Suprapubic skin (tissue), 4 donors: ENCODE data around the gene MFAP2. TPM values are rescaled to one million over a fixed set of nuclear protein-coding genes. Genes with fewer than 3 reads are reported as not detected.
"Not testable (repeated sequence)": the region's sequence is repeated elsewhere in the genome, so short reads cannot be mapped to it uniquely, and the experiment has no call there.

Experiments used
- DNase-seq, 2 donors: peaks; one replicate each; pipeline ENCODE4 v3.0.0-alpha.2; 2019; ENCODE audit warnings: low spot score in 2 of 2
- H3K27ac ChIP-seq: fragments of 200-600 bp; sonication (generic); one replicate; pipeline ENCODE4 v1.5.1; 2019
- H3K27me3 ChIP-seq: fragments of 200-600 bp; sonication (generic); one replicate; pipeline ENCODE4 v1.5.1; 2019
- H3K36me3 ChIP-seq: fragments of 200-600 bp; sonication (generic); one replicate; pipeline ENCODE4 v1.5.1; 2019
- H3K4me1 ChIP-seq: fragments of 200-600 bp; sonication (generic); one replicate; pipeline ENCODE4 v1.5.1; 2019
- H3K4me3 ChIP-seq: fragments of 200-600 bp; sonication (generic); one replicate; pipeline ENCODE4 v1.5.1; 2019; ENCODE audit warnings: mild to moderate bottlenecking
- H3K9me3 ChIP-seq: fragments of 200-600 bp; sonication (generic); one replicate; pipeline ENCODE4 v1.5.1; 2019
- CTCF ChIP-seq, 2 donors: fragments of 200-600 bp in 1 of 2; fragments of 450-650 bp in 1 of 2; sonication (generic) in 1 of 2; IDR thresholded peaks; one replicate each; pipeline ENCODE4 v1.5.1; 2016 to 2019; ENCODE audit warnings: antibody characterized with exemption in 2 of 2, mild to moderate bottlenecking in 1 of 2, moderate library complexity in 1 of 2
- EP300 ChIP-seq: sonication (generic); formaldehyde crosslinking; IDR thresholded peaks from one replicate; pipeline ENCODE4 v1.6.1; 2017; ENCODE audit warnings: antibody characterized with exemption
- POLR2A ChIP-seq, 2 donors: fragments of 450-650 bp; IDR thresholded peaks; one replicate each; pipeline ENCODE4 v1.6.1; 2017; ENCODE audit warnings: antibody characterized with exemption in 2 of 2, mild to moderate bottlenecking in 2 of 2, moderate library complexity in 2 of 2
- POLR2AphosphoS5 ChIP-seq, 3 donors: sonication (generic); formaldehyde crosslinking; IDR thresholded peaks; one replicate each; pipeline ENCODE4 v1.6.1; 2017; ENCODE audit warnings: antibody characterized with exemption in 3 of 3
- WGBS: methylation state at CpG from one replicate; pipeline ENCODE4 v1.1.5; 2018; 5-methylcytosine and 5-hydroxymethylcytosine counted together
- total RNA-seq, 4 donors: library from RNA; depleted of rRNA; stranded (reverse); fragments of >200 nt; gene quantifications; one replicate each; pipeline ENCODE4 v1.1.0, GENCODE V29; 2016

MFAP2 gene
- total RNA-seq, 4 donors from 2014 or later: 5.6 to 8.3 (median 7.1) TPM

- H3K9me3 ChIP-seq: no peaks in the 10 kb centered on the region
- H3K4me1 ChIP-seq: peaks cover 12% of the 10 kb centered on the region
- 92% methylated on average over 19 of the region's 19 CpGs for WGBS
- no peak overlapping the region for H3K4me3 ChIP-seq
- no peaks in the 10 kb centered on the region for H3K27me3 ChIP-seq
- TF ChIP-seq POLR2AphosphoS5 (IDR thresholded peaks at IDR 0.05) (no peak), POLR2A (IDR thresholded peaks at IDR 0.05) (no peak), CTCF (IDR thresholded peaks at IDR 0.05) (no peak), EP300 (no peak)
- DNase-seq: no peak
- H3K36me3 ChIP-seq: peaks cover 43% of the 10 kb centered on the region
- H3K27ac ChIP-seq: no peak overlapping the region
Measured at GRCh38 chr1:16946646-16947045, 33.8 kb downstream of the MFAP2 start.

- H3K4me1 ChIP-seq: peaks cover 12% of the 10 kb centered on the region
- DNase-seq, H3K27ac ChIP-seq, H3K27me3 ChIP-seq, H3K4me3 ChIP-seq, H3K9me3 ChIP-seq: not testable (repeated sequence)
- peaks cover 46% of the 10 kb centered on the region for H3K36me3 ChIP-seq
- 94% methylated on average over 13 of the region's 13 CpGs for WGBS
Measured at GRCh38 chr1:16946185-16946584, 34.2 kb downstream of the MFAP2 start.

GRCh38 chr1:16945512-16945911 lies 34.9 kb downstream of the MFAP2 start:
- H3K27ac ChIP-seq, H3K9me3 ChIP-seq, DNase-seq, H3K4me3 ChIP-seq, H3K27me3 ChIP-seq: not testable (repeated sequence)
- Histone ChIP-seq H3K36me3 (peaks cover 52% of the 10 kb centered on the region), H3K4me1 (peaks cover 12% of the 10 kb centered on the region)
- 80% methylated on average over 2 of the region's 9 CpGs for WGBS

- 83% methylated on average over 16 of the region's 19 CpGs for WGBS
- H3K4me3 ChIP-seq: no peak overlapping the region
- H3K27ac ChIP-seq: no peak overlapping the region
- DNase-seq: no peak
- H3K27me3 ChIP-seq: no peaks in the 10 kb centered on the region
- no peaks in the 10 kb centered on the region for H3K9me3 ChIP-seq
- peaks cover 12% of the 10 kb centered on the region for H3K4me1 ChIP-seq
- TF ChIP-seq POLR2A (IDR thresholded peaks at IDR 0.05) (no peak), EP300 (no peak), POLR2AphosphoS5 (IDR thresholded peaks at IDR 0.05) (no peak), CTCF (IDR thresholded peaks at IDR 0.05) (no peak)
- peaks cover 65% of the 10 kb centered on the region for H3K36me3 ChIP-seq
Measured at GRCh38 chr1:16944038-16944437, 36.4 kb downstream of the MFAP2 start.

- H3K9me3 ChIP-seq, H3K4me1 ChIP-seq, H3K27ac ChIP-seq, H3K27me3 ChIP-seq, H3K4me3 ChIP-seq, DNase-seq: not testable (repeated sequence)
- peaks cover 71% of the 10 kb centered on the region for H3K36me3 ChIP-seq
- 94% methylated on average over 32 of the region's 32 CpGs for WGBS
Measured at GRCh38 chr1:16939386-16940180, 40.8 kb downstream of the MFAP2 start.

- no peak for DNase-seq
- Histone ChIP-seq H3K36me3 (peaks cover 71% of the 10 kb centered on the region), H3K4me3 (no peak overlapping the region), H3K9me3 (no peaks in the 10 kb centered on the region), H3K4me1 (no peaks in the 10 kb centered on the region), H3K27me3 (no peaks in the 10 kb centered on the region), H3K27ac (no peak overlapping the region)
- TF ChIP-seq POLR2AphosphoS5 (IDR thresholded peaks at IDR 0.05): no peak
- no peak for TF ChIP-seq EP300
- no peak for TF ChIP-seq CTCF (IDR thresholded peaks at IDR 0.05)
- TF ChIP-seq POLR2A (IDR thresholded peaks at IDR 0.05): no peak
- 78% methylated on average over 51 of the region's 51 CpGs for WGBS
Measured at GRCh38 chr1:16938351-16939321, 41.8 kb downstream of the MFAP2 start.

GRCh38 chr1:16936580-16936979 lies 43.8 kb downstream of the MFAP2 start:
- WGBS: 91% methylated on average over 16 of the region's 16 CpGs
- peaks cover 56% of the 10 kb centered on the region for H3K36me3 ChIP-seq

GRCh38 chr1:16933945-16934344 lies 46.5 kb downstream of the MFAP2 start:
- Histone ChIP-seq H3K4me1 (peaks cover 14% of the 10 kb centered on the region), H3K36me3 (peaks cover 45% of the 10 kb centered on the region)
- not testable (repeated sequence) for DNase-seq, H3K4me3 ChIP-seq, H3K27ac ChIP-seq, H3K27me3 ChIP-seq, H3K9me3 ChIP-seq

More at GRCh38 chr1:16936580-16936979, 43.8 kb downstream of the MFAP2 start:
- not testable (repeated sequence) for H3K4me3 ChIP-seq, H3K4me1 ChIP-seq, DNase-seq, H3K27ac ChIP-seq, H3K27me3 ChIP-seq, H3K9me3 ChIP-seq

- not testable (repeated sequence) for H3K27ac ChIP-seq, H3K9me3 ChIP-seq, H3K27me3 ChIP-seq, DNase-seq, H3K4me3 ChIP-seq
- H3K36me3 ChIP-seq: peaks cover 25% of the 10 kb centered on the region
- 89% methylated on average over 16 of the region's 18 CpGs for WGBS
- H3K4me1 ChIP-seq: peaks cover 20% of the 10 kb centered on the region
Measured at GRCh38 chr1:16931206-16931934, 49.0 kb downstream of the MFAP2 start.
